IPS DF 6.9 (cell line): ENCODE data around the gene TMA7B.

Source experiments
- DNase-seq: peaks from one replicate; pipeline ENCODE4 v3.0.0-alpha.2; 2013; ENCODE audit warnings: low read depth, low spot score
- H3K27ac ChIP-seq: one replicate; pipeline ENCODE4 v1.5.1; 2013; ENCODE audit warnings: low read length, control low read depth
- H3K27me3 ChIP-seq: 2 replicates; pipeline ENCODE4 v1.6.1; 2013; ENCODE audit warnings: mild to moderate bottlenecking, low read length; ENCODE audit not compliant: control insufficient read depth, insufficient read depth
- H3K36me3 ChIP-seq: 2 replicates; pipeline ENCODE4 v1.6.1; 2013; ENCODE audit warnings: low read length; ENCODE audit not compliant: control insufficient read depth, insufficient read depth
- H3K4me1 ChIP-seq: 2 replicates; pipeline ENCODE4 v1.6.1; 2013; ENCODE audit warnings: low read length; ENCODE audit not compliant: control insufficient read depth, insufficient read depth
- H3K4me3 ChIP-seq: 2 replicates; pipeline ENCODE4 v1.5.1; 2013; ENCODE audit warnings: mild to moderate bottlenecking, low read length
- H3K9me3 ChIP-seq: 2 replicates; pipeline ENCODE4 v1.6.1; 2013; ENCODE audit warnings: low read length, inconsistent platforms; ENCODE audit not compliant: control insufficient read depth, insufficient read depth
- WGBS: extraction: QIAGEN DNeasy Blood & Tissue Kit; methylation state at CpG from one replicate; pipeline ENCODE4 v1.1.7; 2013; ENCODE audit warnings: mixed read lengths, missing lambda C conversion rate; ENCODE audit not compliant: insufficient read length, insufficient coverage; 5-methylcytosine and 5-hydroxymethylcytosine counted together

The TMA7B gene

GRCh38 chr22:39959640-39960447 is at the start of gene TMA7B:
Gene TMA7B, plus strand, starts transcription at chr22:39960397. Its CDS starts 3,978 bp downstream, at chr22:39964375.
- Histone ChIP-seq H3K4me3 (no peak within 1 kb of the TSS), H3K27me3 (no peaks in the 10 kb centered on the region)

GRCh38 chr22:39910876-39911613 is 49.2 kb upstream of the TMA7B start:
- no peak overlapping the region for H3K27ac ChIP-seq
- DNase-seq, result no peak
- WGBS, result no CpG with 5 or more reads among the region's 9 CpGs
- no peaks in the 10 kb centered on the region for H3K9me3 ChIP-seq
- H3K27me3 ChIP-seq, result no peaks in the 10 kb centered on the region
- H3K4me3 ChIP-seq, result no peak overlapping the region
- H3K4me1 ChIP-seq, result 0 out of 2 replicates have a peak, but pooled peaks cover 3% of the 10 kb centered on the region
- H3K36me3 ChIP-seq, result no peaks in the 10 kb centered on the region

More at GRCh38 chr22:39959640-39960447, at the start of gene TMA7B:
- Histone ChIP-seq H3K36me3 (no peaks in the 10 kb centered on the region), H3K9me3 (no peaks in the 10 kb centered on the region), H3K27ac (no peak within 1 kb of the TSS), H3K4me1 (peaks cover 4% of the 10 kb centered on the region)
- no CpG with 5 or more reads among the region's 14 CpGs for WGBS
- no peak for DNase-seq

DNA sequence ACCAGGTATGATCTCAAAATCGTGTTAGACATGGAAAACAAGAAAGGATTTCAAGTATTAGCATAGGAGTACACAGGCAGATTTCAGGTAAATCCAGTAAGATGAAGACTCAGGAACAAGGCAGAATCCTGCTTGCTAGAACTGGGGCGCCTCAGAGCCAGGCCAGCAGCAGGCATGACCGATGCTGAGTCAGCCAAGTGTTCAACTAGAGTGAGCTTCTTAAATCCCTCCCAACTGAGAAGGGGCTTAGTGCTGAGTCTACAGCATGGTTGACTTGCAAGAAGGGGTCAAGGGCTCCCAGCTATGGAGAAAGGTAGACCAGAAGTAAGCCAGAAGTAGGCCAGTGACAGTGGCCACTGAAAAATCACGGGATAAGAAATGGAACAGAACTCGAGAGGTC is 46.9 kb upstream of the TMA7B start:
- no peaks in the 10 kb centered on the region for H3K9me3 ChIP-seq
- no peak for DNase-seq
- 0 out of 2 replicates have a peak, but pooled peaks cover 3% of the 10 kb centered on the region for H3K4me1 ChIP-seq
- H3K27me3 ChIP-seq, result no peaks in the 10 kb centered on the region
- H3K4me3 ChIP-seq, result no peak overlapping the region
- no peaks in the 10 kb centered on the region for H3K36me3 ChIP-seq
- WGBS, result no CpG with 5 or more reads among the region's 5 CpGs
- H3K27ac ChIP-seq, result no peak overlapping the region

GRCh38 chr22:39913886-39914285 is 46.3 kb upstream of the TMA7B start:
- no peak overlapping the region for H3K4me3 ChIP-seq
- H3K36me3 ChIP-seq, result no peaks in the 10 kb centered on the region
- no CpG with 5 or more reads among the region's 2 CpGs for WGBS
- DNase-seq, result no peak
- H3K9me3 ChIP-seq, result no peaks in the 10 kb centered on the region
- no peak overlapping the region for H3K27ac ChIP-seq
- 0 out of 2 replicates have a peak, but pooled peaks cover 3% of the 10 kb centered on the region for H3K4me1 ChIP-seq
- H3K27me3 ChIP-seq, result no peaks in the 10 kb centered on the region

- Histone ChIP-seq H3K27me3 (no peaks in the 10 kb centered on the region), H3K27ac (no peak overlapping the region), H3K9me3 (no peaks in the 10 kb centered on the region), H3K36me3 (no peaks in the 10 kb centered on the region), H3K4me3 (no peak overlapping the region), H3K4me1 (0 out of 2 replicates have a peak, but pooled peaks cover 3% of the 10 kb centered on the region)
- DNase-seq, result no peak
- no CpG with 5 or more reads among the region's 9 CpGs for WGBS
Observed at GRCh38 chr22:39914584-39914983, 45.6 kb upstream of the TMA7B start.

GRCh38 chr22:39915295-39915726 is 44.9 kb upstream of the TMA7B start:
- no peaks in the 10 kb centered on the region for H3K9me3 ChIP-seq
- no peaks in the 10 kb centered on the region for H3K27me3 ChIP-seq
- H3K4me3 ChIP-seq, result no peak overlapping the region
- DNase-seq, result no peak
- H3K27ac ChIP-seq, result no peak overlapping the region
- 0 out of 2 replicates have a peak, but pooled peaks cover 3% of the 10 kb centered on the region for H3K4me1 ChIP-seq
- WGBS, result no CpG with 5 or more reads among the region's 4 CpGs
- no peaks in the 10 kb centered on the region for H3K36me3 ChIP-seq

DNA sequence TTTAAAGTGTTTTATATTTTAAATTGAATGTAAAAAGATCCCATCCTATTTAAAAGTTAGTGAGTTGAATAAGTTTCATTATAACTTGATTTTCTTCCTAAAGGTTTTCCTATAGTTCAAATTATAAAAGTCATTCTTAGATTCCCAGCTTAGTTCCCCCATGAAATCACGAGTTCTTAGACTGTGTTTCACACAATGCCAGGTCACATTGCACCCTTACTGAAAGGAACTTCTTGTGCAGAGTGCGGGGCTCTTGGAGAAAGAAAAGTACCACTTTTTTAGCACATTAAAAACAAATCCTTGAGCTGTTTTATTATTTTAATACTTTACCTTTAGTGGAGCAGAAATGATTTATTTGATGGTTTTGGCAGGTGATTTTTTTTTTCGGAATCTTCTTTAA is 43.7 kb upstream of the TMA7B start:
- no peak overlapping the region for H3K4me3 ChIP-seq
- H3K27ac ChIP-seq, result no peak overlapping the region
- no peaks in the 10 kb centered on the region for H3K27me3 ChIP-seq
- no peaks in the 10 kb centered on the region for H3K9me3 ChIP-seq
- no peak for DNase-seq
- H3K4me1 ChIP-seq, result 0 out of 2 replicates have a peak, but pooled peaks cover 3% of the 10 kb centered on the region
- WGBS, result no CpG with 5 or more reads among the region's 3 CpGs
- H3K36me3 ChIP-seq, result no peaks in the 10 kb centered on the region

DNA sequence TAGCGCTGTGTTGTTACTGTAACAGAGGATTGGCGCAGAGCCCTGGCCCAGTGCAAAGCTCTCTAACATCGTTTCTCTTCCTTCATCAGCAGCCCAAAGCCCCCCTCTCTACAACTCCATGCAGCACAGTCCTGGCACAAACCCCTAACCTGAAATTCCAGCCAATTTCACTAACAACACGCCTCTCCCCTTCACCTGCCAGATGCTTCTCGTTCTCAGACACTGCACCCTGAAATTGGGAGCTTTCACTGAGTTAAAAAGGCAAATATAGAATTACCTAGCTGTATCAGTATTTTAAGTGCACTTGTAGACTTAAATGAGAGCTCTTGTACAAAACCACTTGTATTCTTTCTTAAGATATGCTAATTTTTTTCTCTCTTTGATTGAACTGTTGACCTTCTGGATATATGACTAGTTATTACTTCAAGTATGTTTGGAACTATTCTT is 43.0 kb upstream of the TMA7B start:
- Histone ChIP-seq H3K9me3 (no peaks in the 10 kb centered on the region), H3K27ac (no peak overlapping the region), H3K4me1 (0 out of 2 replicates have a peak, but pooled peaks cover 3% of the 10 kb centered on the region), H3K36me3 (no peaks in the 10 kb centered on the region), H3K4me3 (no peak overlapping the region), H3K27me3 (no peaks in the 10 kb centered on the region)
- no peak for DNase-seq
- no CpG with 5 or more reads among the region's 5 CpGs for WGBS

DNA sequence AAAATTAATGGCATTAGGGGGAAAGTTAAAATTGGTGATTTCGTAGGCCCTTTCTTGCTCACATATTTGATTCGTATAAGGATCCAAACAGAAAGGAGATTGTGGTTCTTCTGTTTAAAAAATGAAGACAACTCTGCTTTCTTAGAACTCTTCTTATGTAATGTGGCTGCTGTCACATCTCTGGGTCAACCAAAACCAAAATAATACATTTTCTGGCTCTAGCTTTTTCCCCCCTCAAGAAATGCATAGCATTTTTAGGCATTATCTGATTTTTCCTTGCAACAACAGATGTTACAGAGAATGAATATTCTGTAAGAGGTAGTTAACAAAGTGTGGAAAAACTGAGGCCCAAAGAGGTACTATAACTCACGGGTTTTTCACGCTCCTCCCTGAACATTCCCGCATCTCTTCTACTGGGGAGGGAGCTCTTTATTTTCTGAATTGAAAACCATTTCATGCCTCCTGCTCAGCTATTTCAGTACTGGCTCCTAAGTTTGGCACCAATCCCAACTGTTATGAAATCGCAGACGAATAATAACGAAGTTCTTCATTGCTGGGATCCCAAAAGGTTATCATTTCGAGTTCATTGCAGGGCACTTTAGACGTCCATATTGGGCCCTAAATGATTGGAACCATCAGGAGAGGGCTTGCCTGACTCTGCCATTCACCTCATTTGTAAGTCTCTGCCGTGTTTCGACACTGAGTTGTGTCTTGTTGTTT is 42.3 kb upstream of the TMA7B start:
- DNase-seq, result no peak
- Histone ChIP-seq H3K9me3 (no peaks in the 10 kb centered on the region), H3K27me3 (no peaks in the 10 kb centered on the region), H3K4me3 (no peak overlapping the region), H3K4me1 (0 out of 2 replicates have a peak, but pooled peaks cover 3% of the 10 kb centered on the region), H3K27ac (no peak overlapping the region), H3K36me3 (no peaks in the 10 kb centered on the region)
- WGBS, result no CpG with 5 or more reads among the region's 12 CpGs
